Activated CD8-positive, alpha-beta T cell treated with anti-CD3 and anti-CD28 coated beads, Interleukin-2, amount 10 ng/mL, durations not matched to agents 7 days and 5 days (primary cell): ENCODE measurements around the gene DDR2. TPM values are rescaled to one million over a fixed set of nuclear protein-coding genes. Genes with fewer than 3 reads are reported as not detected.
"Not testable (repeated sequence)": the region's sequence is repeated elsewhere in the genome, so short reads cannot be mapped to it uniquely, and the experiment has no call there.

Source experiments
- ATAC-seq: fragments of 150-1000 bp; cut with Tn5 transposase; one replicate; pipeline ENCODE4 v1.10.0; 2021; ENCODE audit warnings: moderate library complexity
- CTCF ChIA-PET: fragments of 350-600 bp; sonication (Branson Sonifier 250); formaldehyde crosslinking; loops from one replicate; lab custom pipeline; 2021; ENCODE audit warnings: antibody characterized with exemption; lab: Charles Lee
- POLR2A ChIA-PET: fragments of 350-600 bp; sonication (Branson Sonifier 250); formaldehyde crosslinking; loops from one replicate; lab custom pipeline; 2021; ENCODE audit warnings: antibody characterized with exemption; lab: Charles Lee
- DNase-seq: peaks from one replicate; pipeline ENCODE4 v3.0.0-alpha.2; 2020
- H3K27ac Mint-ChIP-seq: one replicate; pipeline ENCODE4 v1.8.0; 2021; ENCODE audit warnings: mild to moderate bottlenecking, mixed read lengths
- H3K27me3 Mint-ChIP-seq: one replicate; pipeline ENCODE4 v1.8.0; 2021; ENCODE audit warnings: low read depth, mixed read lengths
- H3K36me3 Mint-ChIP-seq: one replicate; pipeline ENCODE4 v1.8.0; 2021; ENCODE audit warnings: low read depth, mixed read lengths
- H3K4me1 Mint-ChIP-seq: one replicate; pipeline ENCODE4 v1.8.0; 2021; ENCODE audit warnings: low read depth, mixed read lengths
- H3K4me3 Mint-ChIP-seq: one replicate; pipeline ENCODE4 v1.8.0; 2021; ENCODE audit warnings: mild to moderate bottlenecking, mixed read lengths
- H3K9me3 Mint-ChIP-seq: one replicate; pipeline ENCODE4 v1.8.0; 2022; ENCODE audit warnings: mixed read lengths; ENCODE audit not compliant: insufficient read depth
- total RNA-seq, 2 experiments: library from RNA; stranded (reverse); gene quantifications; one replicate each; pipeline ENCODE4 v1.2.3, GENCODE V29; 2021

The DDR2 gene
- total RNA-seq, 2 experiments from 2014 or later: 0.08 TPM

DNA sequence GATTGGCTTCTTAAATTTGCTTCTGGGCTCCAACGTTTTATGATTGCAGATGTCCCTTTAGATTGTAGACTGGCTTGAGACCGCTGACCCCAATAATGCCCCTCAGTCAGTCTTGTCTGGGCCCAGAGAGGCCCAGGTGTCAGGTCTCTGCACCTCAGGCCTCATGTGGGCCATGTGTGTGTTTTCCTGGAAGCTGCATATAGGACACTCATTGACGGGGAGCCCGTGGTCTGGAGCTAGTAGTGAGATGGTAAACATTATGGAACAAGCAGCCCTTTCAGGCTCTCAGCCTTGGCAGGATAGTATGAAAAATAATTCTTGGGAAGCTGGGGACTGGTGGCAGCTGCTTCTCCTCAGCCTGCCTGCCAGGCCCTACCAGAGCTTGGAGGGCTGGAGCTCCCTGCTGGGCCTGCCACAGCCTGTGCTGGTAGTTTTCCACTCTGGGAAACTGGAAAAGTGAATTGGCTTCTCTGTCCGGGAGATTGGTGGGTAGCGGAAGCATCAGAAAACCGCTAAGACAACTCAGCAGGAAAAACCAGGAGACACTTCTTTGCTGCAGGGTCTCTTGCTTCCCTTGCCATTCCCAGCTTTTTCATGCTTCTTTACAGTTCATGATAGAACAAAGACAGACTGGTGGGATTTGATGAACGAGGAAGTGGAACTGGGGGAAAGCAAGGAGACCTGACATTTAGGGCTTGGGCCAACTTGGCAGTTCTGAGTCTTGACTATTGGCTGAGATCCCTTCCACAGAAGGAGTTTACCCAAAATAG lies 100.5 kb downstream of the DDR2 start:
- ChIA-PET POLR2A (no interaction called here), CTCF (no interaction called here)
- peaks cover 2% of the 10 kb centered on the region for H3K27me3 Mint-ChIP-seq
- no peak overlapping the region for H3K27ac Mint-ChIP-seq
- H3K4me3 Mint-ChIP-seq: no peak overlapping the region
- H3K9me3 Mint-ChIP-seq: no peaks in the 10 kb centered on the region
- H3K36me3 Mint-ChIP-seq: no peaks in the 10 kb centered on the region
- H3K4me1 Mint-ChIP-seq: no peaks in the 10 kb centered on the region
- ATAC-seq (no peak), DNase-seq (no peak)

DNA sequence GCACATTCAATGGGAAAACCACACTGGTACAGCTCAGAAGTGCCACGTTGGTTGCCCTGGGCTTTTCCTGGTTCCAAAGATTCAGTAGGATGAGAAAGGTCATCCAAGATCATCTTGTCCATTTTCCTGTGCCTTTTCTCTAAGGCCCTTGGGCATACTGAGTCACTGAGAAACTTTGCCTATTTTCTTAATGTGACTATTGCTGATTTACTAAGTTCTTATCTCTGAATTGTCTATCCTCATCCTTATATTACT lies 101.0 kb downstream of the DDR2 start:
- Mint-ChIP-seq H3K4me3 (no peak overlapping the region), H3K27ac (no peak overlapping the region), H3K4me1 (no peaks in the 10 kb centered on the region), H3K9me3 (no peaks in the 10 kb centered on the region), H3K27me3 (peaks cover 2% of the 10 kb centered on the region), H3K36me3 (no peaks in the 10 kb centered on the region)
- ATAC-seq (no peak), DNase-seq (no peak)
- CTCF ChIA-PET: no interaction called here
- POLR2A ChIA-PET: no interaction called here

DNA sequence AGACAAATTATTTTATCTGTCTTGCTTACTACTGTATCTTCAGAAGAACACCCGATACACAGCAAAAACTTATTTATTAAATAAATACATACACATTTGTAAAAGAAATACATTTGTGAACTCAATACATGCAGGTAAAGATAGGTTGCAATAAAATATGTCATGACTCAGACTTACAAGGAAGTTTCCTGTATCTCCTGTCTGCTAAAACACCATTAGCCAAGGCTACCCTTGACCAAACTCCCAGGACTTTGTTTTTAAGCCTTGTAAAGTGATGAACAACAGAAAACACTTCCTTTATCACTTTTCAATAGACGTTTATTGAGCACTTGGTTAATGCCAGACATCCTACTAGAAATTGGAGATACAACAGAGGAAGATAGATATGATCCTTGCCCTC lies 101.8 kb downstream of the DDR2 start:
- ChIA-PET CTCF (no interaction called here), POLR2A (no interaction called here)
- ATAC-seq (no peak), DNase-seq (no peak)
- no peaks in the 10 kb centered on the region for H3K4me1 Mint-ChIP-seq
- H3K4me3 Mint-ChIP-seq: no peak overlapping the region
- H3K27ac Mint-ChIP-seq: no peak overlapping the region
- no peaks in the 10 kb centered on the region for H3K9me3 Mint-ChIP-seq
- peaks cover 2% of the 10 kb centered on the region for H3K27me3 Mint-ChIP-seq
- no peaks in the 10 kb centered on the region for H3K36me3 Mint-ChIP-seq

DNA sequence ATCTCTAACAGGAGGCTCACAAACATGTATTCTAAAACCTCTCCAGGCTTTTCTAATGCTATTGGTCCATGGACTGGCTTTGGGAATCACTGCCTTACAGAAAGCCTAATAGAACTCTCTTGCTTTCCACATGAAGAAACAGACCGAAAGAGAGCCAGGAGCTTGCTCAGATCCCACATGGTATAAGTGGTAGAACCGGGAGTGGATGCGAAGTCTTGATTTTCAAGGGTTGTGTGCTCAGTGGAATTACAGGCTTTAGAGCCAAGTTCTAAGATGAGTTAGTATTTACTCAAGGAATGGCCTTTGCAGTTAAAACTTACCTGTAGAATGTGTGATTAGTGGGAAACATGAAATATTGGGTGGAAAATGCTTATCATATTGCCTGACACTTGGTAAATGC lies 103.9 kb downstream of the DDR2 start:
- POLR2A ChIA-PET: no interaction called here
- no peaks in the 10 kb centered on the region for H3K9me3 Mint-ChIP-seq
- no peak for DNase-seq
- no peaks in the 10 kb centered on the region for H3K27me3 Mint-ChIP-seq
- ATAC-seq: no peak
- H3K4me1 Mint-ChIP-seq: no peaks in the 10 kb centered on the region
- H3K36me3 Mint-ChIP-seq: no peaks in the 10 kb centered on the region
- CTCF ChIA-PET: no interaction called here
- H3K27ac Mint-ChIP-seq: no peak overlapping the region
- no peak overlapping the region for H3K4me3 Mint-ChIP-seq

DNA sequence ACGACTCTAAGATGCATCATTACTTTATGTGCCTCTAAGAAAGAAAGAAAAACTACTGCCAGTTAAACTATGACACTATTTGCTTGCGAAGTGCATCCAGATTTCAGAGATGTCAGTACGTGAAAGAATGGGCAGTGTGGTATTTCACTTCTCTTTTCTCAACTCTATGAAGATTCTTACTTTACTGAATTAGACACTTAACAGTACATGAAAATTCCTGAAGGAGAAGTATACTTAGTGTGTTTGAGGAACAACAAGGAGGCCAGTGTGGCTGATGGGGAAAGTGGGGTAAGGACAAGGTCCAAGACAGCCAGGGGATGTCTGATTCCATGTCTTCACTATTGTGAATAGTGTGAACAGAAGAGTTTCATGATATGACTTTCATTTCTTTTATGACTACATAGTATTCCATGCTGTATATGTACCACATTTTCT lies 104.4 kb downstream of the DDR2 start:
- ATAC-seq (no peak), DNase-seq (no peak)
- Mint-ChIP-seq H3K27ac (no peak overlapping the region), H3K4me1 (no peaks in the 10 kb centered on the region), H3K36me3 (no peaks in the 10 kb centered on the region), H3K4me3 (no peak overlapping the region), H3K27me3 (no peaks in the 10 kb centered on the region), H3K9me3 (no peaks in the 10 kb centered on the region)
- POLR2A ChIA-PET: no interaction called here
- CTCF ChIA-PET: no interaction called here

DNA sequence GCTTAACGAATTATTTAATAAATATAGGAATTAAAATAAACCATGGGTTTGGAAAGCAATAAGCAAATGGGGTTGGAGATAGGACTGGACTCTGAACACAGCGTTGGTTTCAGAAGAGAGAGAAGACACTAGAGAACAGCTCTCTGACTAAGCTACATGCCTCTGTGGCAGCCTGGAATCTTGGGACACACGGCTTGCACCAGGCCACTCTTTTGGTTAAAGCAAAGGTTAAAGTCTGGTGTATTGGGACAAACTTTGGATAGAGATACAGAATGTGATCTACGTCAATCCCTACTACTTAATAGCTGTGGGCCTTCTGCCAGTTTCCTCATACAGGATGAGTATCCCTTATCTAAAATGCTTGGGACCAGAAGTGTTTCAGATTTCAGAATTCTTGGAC lies 108.5 kb downstream of the DDR2 start:
- Mint-ChIP-seq H3K4me1 (no peaks in the 10 kb centered on the region), H3K36me3 (no peaks in the 10 kb centered on the region), H3K27ac (no peak overlapping the region), H3K9me3 (no peaks in the 10 kb centered on the region), H3K27me3 (peaks cover 2% of the 10 kb centered on the region), H3K4me3 (no peak overlapping the region)
- CTCF ChIA-PET: no interaction called here
- no peak for ATAC-seq
- POLR2A ChIA-PET: no interaction called here
- DNase-seq: no peak

DNA sequence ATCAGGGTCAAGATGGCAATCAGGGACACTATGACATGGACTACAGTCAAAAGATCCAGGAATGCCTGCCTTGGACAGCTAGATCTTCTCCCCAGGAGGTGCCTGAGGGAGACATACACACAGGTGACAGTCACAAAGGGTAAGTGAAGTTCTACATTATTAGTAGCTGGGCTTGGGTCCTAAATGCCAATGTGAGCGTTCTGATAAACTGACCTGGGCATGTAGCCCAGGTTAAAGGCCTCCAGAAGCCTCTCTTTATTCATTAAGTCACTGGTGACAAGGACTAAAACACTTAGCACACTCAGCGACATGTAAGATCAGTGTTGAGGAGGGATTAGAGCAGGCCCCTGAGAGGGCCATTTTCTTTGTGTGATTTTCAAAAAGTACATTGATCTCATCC lies 109.3 kb downstream of the DDR2 start:
- ChIA-PET CTCF (no interaction called here), POLR2A (no interaction called here)
- Mint-ChIP-seq H3K9me3 (no peaks in the 10 kb centered on the region), H3K4me1 (no peaks in the 10 kb centered on the region), H3K27ac (no peak overlapping the region), H3K36me3 (no peaks in the 10 kb centered on the region), H3K4me3 (no peak overlapping the region), H3K27me3 (peaks cover 2% of the 10 kb centered on the region)
- DNase-seq (no peak), ATAC-seq (no peak)

DNA sequence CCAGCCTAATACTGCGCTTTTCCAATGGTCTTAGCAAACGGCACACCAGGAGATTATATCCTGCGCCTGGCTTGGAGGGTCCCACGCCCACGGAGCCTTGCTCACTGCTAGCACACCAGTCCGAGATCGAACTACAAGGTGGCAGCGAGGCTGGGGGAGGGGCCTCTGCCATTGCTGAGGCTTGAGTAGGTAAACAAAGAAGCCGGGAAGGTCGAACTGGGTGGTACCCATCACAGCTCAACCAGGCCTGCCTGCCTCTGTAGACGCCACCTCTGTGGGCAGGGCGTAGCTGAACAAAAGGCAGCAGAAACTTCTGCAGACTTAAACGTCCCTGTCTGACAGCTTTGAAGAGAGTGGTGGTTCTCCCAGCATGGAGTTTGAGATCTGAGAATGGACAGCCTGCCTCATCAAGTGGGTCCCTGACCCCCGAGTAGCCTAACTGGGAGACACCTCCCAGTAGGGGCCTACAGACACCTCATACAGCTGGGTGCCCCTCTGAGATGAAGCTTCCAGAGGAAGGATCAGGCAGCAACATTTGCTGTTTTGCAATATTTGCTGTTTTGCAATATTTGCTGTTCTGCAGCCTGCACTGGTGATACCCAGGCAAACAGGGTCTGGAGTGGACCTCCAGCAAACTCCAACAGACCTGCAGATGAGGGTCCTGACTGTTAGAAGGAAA lies 114.1 kb downstream of the DDR2 start:
- H3K27ac Mint-ChIP-seq, H3K9me3 Mint-ChIP-seq, POLR2A ChIA-PET, DNase-seq, CTCF ChIA-PET, H3K4me1 Mint-ChIP-seq, H3K27me3 Mint-ChIP-seq, H3K4me3 Mint-ChIP-seq, H3K36me3 Mint-ChIP-seq, ATAC-seq: not testable (repeated sequence)

DNA sequence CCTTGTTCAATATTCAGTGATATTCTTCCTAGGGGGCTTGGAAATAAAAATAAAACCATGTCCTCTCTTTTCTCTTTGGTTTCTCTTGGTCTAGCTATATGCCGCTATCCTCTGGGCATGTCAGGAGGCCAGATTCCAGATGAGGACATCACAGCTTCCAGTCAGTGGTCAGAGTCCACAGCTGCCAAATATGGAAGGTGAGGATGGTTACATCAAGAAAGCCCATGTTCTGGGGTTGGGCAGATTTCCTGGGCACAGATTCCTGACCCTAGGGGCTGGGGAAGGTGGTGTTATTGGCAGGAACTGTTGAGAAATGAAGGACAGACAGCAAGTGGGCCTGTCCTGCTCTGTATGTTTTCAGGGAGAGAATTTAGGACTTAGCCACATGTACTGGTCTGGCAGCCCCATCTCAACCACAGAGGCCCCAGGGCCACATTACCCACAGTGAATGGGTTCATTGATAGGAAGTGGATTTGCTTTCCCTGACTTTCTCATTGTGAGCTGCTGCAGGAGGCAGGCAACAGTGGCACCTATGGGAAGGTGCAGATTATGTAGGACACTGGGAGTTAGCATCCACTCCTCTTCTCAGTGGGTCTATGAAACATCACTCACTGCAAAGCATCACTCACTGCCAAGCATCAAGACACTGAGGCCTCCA lies 120.9 kb downstream of the DDR2 start:
- ChIA-PET CTCF (no interaction called here), POLR2A (no interaction called here)
- H3K36me3 Mint-ChIP-seq: no peaks in the 10 kb centered on the region
- no peaks in the 10 kb centered on the region for H3K4me1 Mint-ChIP-seq
- peaks cover 3% of the 10 kb centered on the region for H3K27me3 Mint-ChIP-seq
- no peak overlapping the region for H3K27ac Mint-ChIP-seq
- no peak overlapping the region for H3K4me3 Mint-ChIP-seq
- no peak for ATAC-seq
- no peaks in the 10 kb centered on the region for H3K9me3 Mint-ChIP-seq
- DNase-seq: no peak

DNA sequence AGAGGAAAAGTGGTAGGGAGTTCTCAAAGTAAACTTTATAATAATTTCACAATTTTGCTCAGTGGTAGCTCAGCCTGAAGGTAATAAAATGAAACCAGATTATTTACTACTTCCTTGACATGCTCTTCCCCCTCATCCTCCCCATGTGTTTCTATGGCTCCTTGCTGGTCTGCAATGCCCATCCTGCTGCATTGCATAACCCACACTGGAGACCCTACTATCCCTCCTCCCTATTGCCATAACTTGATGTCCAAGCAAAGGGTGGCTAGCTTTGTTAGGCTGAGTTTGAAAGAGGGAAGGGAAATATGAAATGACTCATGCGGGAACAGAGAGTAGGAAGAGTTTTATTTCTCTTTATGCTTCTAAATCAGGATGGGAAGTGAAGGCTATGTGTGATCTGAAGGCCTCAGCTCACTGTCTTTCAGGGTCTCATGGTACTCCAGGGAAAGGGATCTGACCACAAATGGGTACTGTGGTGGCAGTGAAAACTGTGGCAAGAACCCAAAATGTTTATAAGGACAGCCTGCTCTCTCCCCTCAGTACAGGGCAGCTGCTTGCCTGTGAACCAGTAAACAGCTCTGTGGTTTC lies 121.8 kb downstream of the DDR2 start:
- Mint-ChIP-seq H3K4me3 (no peak overlapping the region), H3K4me1 (no peaks in the 10 kb centered on the region), H3K36me3 (no peaks in the 10 kb centered on the region), H3K9me3 (no peaks in the 10 kb centered on the region), H3K27ac (no peak overlapping the region), H3K27me3 (no peaks in the 10 kb centered on the region)
- CTCF ChIA-PET: no interaction called here
- POLR2A ChIA-PET: no interaction called here
- ATAC-seq (no peak), DNase-seq (no peak)

DNA sequence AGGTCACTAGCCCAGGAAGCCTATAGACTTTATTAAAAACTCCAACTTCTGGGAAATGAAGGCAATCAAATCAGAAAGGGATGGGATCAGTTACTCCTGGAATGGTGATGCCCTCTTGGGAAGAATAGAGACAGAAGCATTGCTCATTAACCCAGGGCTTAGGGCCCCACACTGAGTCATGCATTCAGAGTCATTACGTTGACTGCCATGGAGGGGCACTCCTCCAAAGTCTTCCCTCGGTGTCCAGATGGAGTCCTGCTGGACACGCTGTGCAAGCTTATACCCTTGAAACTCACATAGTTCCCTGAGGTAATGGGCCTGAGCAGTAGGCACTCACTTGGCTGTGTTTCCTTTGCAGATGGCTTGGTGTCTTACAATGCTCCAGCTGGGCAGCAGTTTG lies 123.0 kb downstream of the DDR2 start:
- ATAC-seq: no peak
- H3K4me3 Mint-ChIP-seq: no peak overlapping the region
- no peaks in the 10 kb centered on the region for H3K27me3 Mint-ChIP-seq
- ChIA-PET POLR2A (no interaction called here), CTCF (no interaction called here)
- no peak for DNase-seq
- H3K4me1 Mint-ChIP-seq: no peaks in the 10 kb centered on the region
- no peaks in the 10 kb centered on the region for H3K9me3 Mint-ChIP-seq
- H3K27ac Mint-ChIP-seq: no peak overlapping the region
- no peaks in the 10 kb centered on the region for H3K36me3 Mint-ChIP-seq

DNA sequence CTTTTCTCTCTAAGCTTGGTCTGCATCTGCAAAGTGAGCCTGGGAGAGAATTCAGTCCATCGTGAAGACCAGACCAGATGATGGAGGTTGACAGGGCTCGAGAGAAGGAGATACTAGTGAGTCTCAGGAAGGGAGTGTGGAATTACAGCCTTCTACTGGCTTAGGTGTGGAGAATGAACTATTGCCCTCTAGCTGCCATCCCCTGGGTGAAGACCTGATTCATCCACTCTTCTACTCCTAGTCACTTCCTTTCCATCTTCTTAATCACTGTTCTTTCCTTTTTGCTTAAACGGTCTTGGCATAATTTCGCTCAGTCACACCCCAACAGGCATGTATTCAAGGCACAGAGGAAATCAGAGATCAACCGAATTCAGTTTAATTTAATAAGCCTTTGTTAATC lies 124.3 kb downstream of the DDR2 start:
- POLR2A ChIA-PET: no interaction called here

More for the DNA sequence above, 124.3 kb downstream of the DDR2 start:
- Mint-ChIP-seq H3K27me3 (no peaks in the 10 kb centered on the region), H3K4me3 (no peak overlapping the region), H3K27ac (no peak overlapping the region), H3K36me3 (no peaks in the 10 kb centered on the region), H3K9me3 (no peaks in the 10 kb centered on the region), H3K4me1 (no peaks in the 10 kb centered on the region)
- no peak for ATAC-seq
- CTCF ChIA-PET: no interaction called here
- DNase-seq: no peak
